ENCODE data around the gene ZNF175. TPM values are rescaled to one million over a fixed set of nuclear protein-coding genes. Genes with fewer than 3 reads are reported as not detected.

Gene ZNF175
- total and polyA plus RNA-seq, 2 experiments from 2014 or later = 1.1 to 4.1 TPM

DNA sequence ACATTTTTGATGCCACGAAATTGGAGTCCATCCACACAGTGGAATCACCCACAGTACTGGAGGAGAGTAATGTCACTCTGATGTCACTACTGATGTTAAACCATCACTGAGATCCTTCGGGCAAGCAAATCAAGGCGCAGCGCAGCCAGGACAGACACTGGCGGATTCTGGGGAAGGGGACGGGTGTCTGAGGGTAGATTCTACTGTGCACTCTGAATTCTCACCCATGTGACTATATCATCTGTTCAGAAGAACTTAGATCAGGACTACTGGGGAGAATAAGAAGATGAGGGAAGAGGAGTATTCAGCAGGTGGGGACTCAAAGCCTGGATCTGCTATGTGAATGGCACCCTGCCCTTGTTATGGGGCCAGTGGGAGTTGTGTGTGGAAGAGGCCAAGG lies 27.0 kb upstream of the ZNF175 start:
- Histone ChIP-seq H3K36me3 (replicated peaks; ENCODE audit: insufficient read depth, low read depth) (no peaks in the 10 kb centered on the region), H3K79me2 (no peaks in the 10 kb centered on the region), H3K9me3 (ENCODE audit: low read depth) (no peaks in the 10 kb centered on the region), H4K20me1 (ENCODE audit: insufficient read depth, poor library complexity, severe bottlenecking) (no peaks in the 10 kb centered on the region), H3K27ac (no peak overlapping the region), H3K4me1 (ENCODE audit: insufficient read depth) (no peaks in the 10 kb centered on the region), H3K27me3 (no peaks in the 10 kb centered on the region), H3K4me2 (no peak overlapping the region), H2AFZ (no peak overlapping the region), H3K9me2 (replicated peaks; ENCODE audit: insufficient read depth) (no peaks in the 10 kb centered on the region), H3K4me3 (no peak overlapping the region)
- TF ChIP-seq, protein P1, sequence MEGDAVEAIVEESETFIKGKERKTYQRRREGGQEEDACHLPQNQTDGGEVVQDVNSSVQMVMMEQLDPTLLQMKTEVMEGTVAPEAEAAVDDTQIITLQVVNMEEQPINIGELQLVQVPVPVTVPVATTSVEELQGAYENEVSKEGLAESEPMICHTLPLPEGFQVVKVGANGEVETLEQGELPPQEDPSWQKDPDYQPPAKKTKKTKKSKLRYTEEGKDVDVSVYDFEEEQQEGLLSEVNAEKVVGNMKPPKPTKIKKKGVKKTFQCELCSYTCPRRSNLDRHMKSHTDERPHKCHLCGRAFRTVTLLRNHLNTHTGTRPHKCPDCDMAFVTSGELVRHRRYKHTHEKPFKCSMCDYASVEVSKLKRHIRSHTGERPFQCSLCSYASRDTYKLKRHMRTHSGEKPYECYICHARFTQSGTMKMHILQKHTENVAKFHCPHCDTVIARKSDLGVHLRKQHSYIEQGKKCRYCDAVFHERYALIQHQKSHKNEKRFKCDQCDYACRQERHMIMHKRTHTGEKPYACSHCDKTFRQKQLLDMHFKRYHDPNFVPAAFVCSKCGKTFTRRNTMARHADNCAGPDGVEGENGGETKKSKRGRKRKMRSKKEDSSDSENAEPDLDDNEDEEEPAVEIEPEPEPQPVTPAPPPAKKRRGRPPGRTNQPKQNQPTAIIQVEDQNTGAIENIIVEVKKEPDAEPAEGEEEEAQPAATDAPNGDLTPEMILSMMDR (IDR thresholded peaks at IDR 0.05; ENCODE audit: poor library complexity) = no peak
- no peak for TF ChIP-seq EZH2phosphoT487 (IDR thresholded peaks at IDR 0.05; ENCODE audit: low read depth, severe bottlenecking, unreplicated experiment)
- TF ChIP-seq EZH2 (IDR thresholded peaks at IDR 0.05; ENCODE audit: borderline replicate concordance) = no peak
- 69% methylated on average over 6 of the region's 6 CpGs for WGBS (ENCODE audit: low lambda C conversion rate, missing lambda C conversion rate)
- DNase-seq (ENCODE audit: low spot score) = no peak

- Histone ChIP-seq H3K9me2 (replicated peaks; ENCODE audit: insufficient read depth) (no peaks in the 10 kb centered on the region), H3K4me2 (no peak overlapping the region), H3K79me2 (no peaks in the 10 kb centered on the region), H2AFZ (no peak overlapping the region), H3K4me3 (no peak overlapping the region), H3K27me3 (no peaks in the 10 kb centered on the region), H3K4me1 (ENCODE audit: insufficient read depth) (no peaks in the 10 kb centered on the region), H3K27ac (no peak overlapping the region), H4K20me1 (ENCODE audit: insufficient read depth, poor library complexity, severe bottlenecking) (no peaks in the 10 kb centered on the region), H3K9me3 (ENCODE audit: low read depth) (no peaks in the 10 kb centered on the region), H3K36me3 (replicated peaks; ENCODE audit: insufficient read depth, low read depth) (no peaks in the 10 kb centered on the region)
- WGBS (ENCODE audit: low lambda C conversion rate, missing lambda C conversion rate) = 48% methylated on average over 5 of the region's 5 CpGs
- TF ChIP-seq EZH2phosphoT487 (IDR thresholded peaks at IDR 0.05; ENCODE audit: low read depth, severe bottlenecking, unreplicated experiment) = no peak
- TF ChIP-seq, protein P1 (IDR thresholded peaks at IDR 0.05; ENCODE audit: poor library complexity) = no peak
- TF ChIP-seq EZH2 (IDR thresholded peaks at IDR 0.05; ENCODE audit: borderline replicate concordance) = no peak
- DNase-seq (ENCODE audit: low spot score) = no peak
Observed at GRCh38 chr19:51546107-51546649, 24.9 kb upstream of the ZNF175 start.

DNA sequence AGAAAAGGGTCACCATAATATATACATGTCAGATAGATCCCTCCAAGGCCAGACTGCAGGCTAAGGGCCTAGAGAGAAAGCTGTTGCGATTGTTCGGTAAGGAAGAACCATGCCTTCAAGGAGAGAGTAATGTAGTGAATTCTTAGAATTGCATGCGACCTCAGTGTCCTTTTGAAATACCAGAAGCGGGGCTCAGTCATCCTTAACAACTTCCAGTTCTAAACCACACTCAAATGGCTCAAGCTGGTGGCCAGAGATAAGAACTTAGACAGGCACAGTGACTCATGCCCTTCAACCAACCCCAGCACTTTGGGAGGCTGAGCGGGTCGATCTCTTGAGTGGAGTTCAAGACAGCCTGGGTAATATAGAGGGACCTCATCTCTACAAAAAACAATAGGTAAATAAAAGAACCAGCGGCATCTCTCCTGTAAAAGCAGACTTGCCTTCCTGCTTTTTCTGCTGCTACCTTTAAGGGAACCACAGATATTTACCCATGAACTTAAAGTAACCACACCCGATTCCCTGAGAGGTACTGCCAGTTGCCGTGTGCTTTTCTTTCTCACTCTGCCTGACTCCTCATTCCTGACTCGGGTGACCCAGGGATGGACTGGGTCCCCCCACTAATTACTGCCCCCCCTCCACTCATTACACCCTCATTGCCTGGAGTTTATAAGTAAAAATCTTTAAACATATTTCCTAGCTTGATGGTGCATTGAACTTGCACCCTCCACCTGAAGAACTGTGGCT lies 24.3 kb upstream of the ZNF175 start:
- Histone ChIP-seq H3K4me2 (no peak overlapping the region), H3K27me3 (no peaks in the 10 kb centered on the region), H3K4me1 (ENCODE audit: insufficient read depth) (no peaks in the 10 kb centered on the region), H3K9me3 (ENCODE audit: low read depth) (no peaks in the 10 kb centered on the region), H2AFZ (no peak overlapping the region), H4K20me1 (ENCODE audit: insufficient read depth, poor library complexity, severe bottlenecking) (no peaks in the 10 kb centered on the region), H3K79me2 (no peaks in the 10 kb centered on the region), H3K9me2 (replicated peaks; ENCODE audit: insufficient read depth) (no peaks in the 10 kb centered on the region), H3K36me3 (replicated peaks; ENCODE audit: insufficient read depth, low read depth) (no peaks in the 10 kb centered on the region), H3K4me3 (no peak overlapping the region), H3K27ac (no peak overlapping the region)
- DNase-seq (ENCODE audit: low spot score) = no peak
- TF ChIP-seq, protein P1 (IDR thresholded peaks at IDR 0.05; ENCODE audit: poor library complexity) = no peak
- no peak for TF ChIP-seq EZH2 (IDR thresholded peaks at IDR 0.05; ENCODE audit: borderline replicate concordance)
- TF ChIP-seq EZH2phosphoT487 (IDR thresholded peaks at IDR 0.05; ENCODE audit: low read depth, severe bottlenecking, unreplicated experiment) = no peak
- 68% methylated on average over 10 of the region's 10 CpGs for WGBS (ENCODE audit: low lambda C conversion rate, missing lambda C conversion rate)

All from hepatocyte (in vitro differentiated cells).